HG03139 (cell line): Measurements from ENCODE around the gene AGXT.

ENCODE experiments used
- ATAC-seq: cut with Tn5 transposase; IDR thresholded peaks from one replicate; pipeline ENCODE4 v1.9.1; 2021; ENCODE audit not compliant: unreplicated experiment

The AGXT gene

GRCh38 chr2:240869109-240869955, 708 bp downstream of the AGXT start:
- no peak for ATAC-seq

GRCh38 chr2:240869956-240870875, 1.6 kb downstream of the AGXT start:
- no peak for ATAC-seq

- ATAC-seq = no peak
Observed at GRCh38 chr2:240871071-240871958, 2.7 kb downstream of the AGXT start.

GRCh38 chr2:240872317-240873097, 3.9 kb downstream of the AGXT start:
- no peak for ATAC-seq

GRCh38 chr2:240873098-240873788, 4.6 kb downstream of the AGXT start:
- ATAC-seq = no peak

- no peak for ATAC-seq
Observed at GRCh38 chr2:240873805-240874714, 5.4 kb downstream of the AGXT start.

- ATAC-seq = no peak
Observed at GRCh38 chr2:240874715-240875227, 6.1 kb downstream of the AGXT start.

GRCh38 chr2:240875228-240876034, 6.8 kb downstream of the AGXT start:
- no peak for ATAC-seq

GRCh38 chr2:240876035-240876474, 7.4 kb downstream of the AGXT start:
- no peak for ATAC-seq

- ATAC-seq = no peak
Observed at GRCh38 chr2:240876475-240877251, 8.0 kb downstream of the AGXT start.

- ATAC-seq = no peak
Observed at GRCh38 chr2:240877460-240878340, 9.1 kb downstream of the AGXT start.

GRCh38 chr2:240878341-240878936, 9.8 kb downstream of the AGXT start:
- ATAC-seq = no peak

- ATAC-seq = no peak
Observed at GRCh38 chr2:240879105-240879504, 10.5 kb downstream of the AGXT start.

- ATAC-seq = no peak
Observed at GRCh38 chr2:240881913-240882312, 13.3 kb downstream of the AGXT start.

GRCh38 chr2:240884221-240884620, 15.6 kb downstream of the AGXT start:
- no peak for ATAC-seq
